ENCODE results near the gene CTSO. TPM values are rescaled to one million over a fixed set of nuclear protein-coding genes. Genes with fewer than 3 reads are reported as not detected.

Gene CTSO
- total RNA-seq, 1 experiment from 2014 or later, result 0.81 TPM

DNA sequence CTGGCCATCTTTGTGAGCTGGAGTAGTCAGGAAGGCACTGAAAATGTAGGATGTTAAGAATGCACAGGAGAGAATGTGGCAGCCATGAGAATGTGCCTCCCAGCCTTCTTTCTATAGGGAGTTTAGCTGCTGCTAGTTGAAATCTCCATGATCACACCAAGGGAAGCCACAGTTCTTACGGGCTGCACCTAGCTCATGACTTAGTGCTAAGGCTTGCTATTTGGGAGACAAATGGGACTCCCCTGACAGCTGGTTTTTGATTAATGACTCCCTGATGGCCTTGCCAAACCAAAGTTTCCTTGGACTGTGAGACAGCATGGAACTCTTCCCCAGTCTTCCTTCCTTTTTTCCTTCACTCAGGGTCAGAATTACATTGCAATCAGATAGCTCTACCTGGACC, 9.2 kb downstream of the CTSO start:
- Histone ChIP-seq H2BK5ac (ENCODE audit: insufficient read length, low read length) (no peak overlapping the region), H4K20me1 (ENCODE audit: control insufficient read depth, insufficient read depth, insufficient read length) (no peaks in the 10 kb centered on the region)

More for the DNA sequence above, 9.2 kb downstream of the CTSO start:
- TF ChIP-seq, protein P1, sequence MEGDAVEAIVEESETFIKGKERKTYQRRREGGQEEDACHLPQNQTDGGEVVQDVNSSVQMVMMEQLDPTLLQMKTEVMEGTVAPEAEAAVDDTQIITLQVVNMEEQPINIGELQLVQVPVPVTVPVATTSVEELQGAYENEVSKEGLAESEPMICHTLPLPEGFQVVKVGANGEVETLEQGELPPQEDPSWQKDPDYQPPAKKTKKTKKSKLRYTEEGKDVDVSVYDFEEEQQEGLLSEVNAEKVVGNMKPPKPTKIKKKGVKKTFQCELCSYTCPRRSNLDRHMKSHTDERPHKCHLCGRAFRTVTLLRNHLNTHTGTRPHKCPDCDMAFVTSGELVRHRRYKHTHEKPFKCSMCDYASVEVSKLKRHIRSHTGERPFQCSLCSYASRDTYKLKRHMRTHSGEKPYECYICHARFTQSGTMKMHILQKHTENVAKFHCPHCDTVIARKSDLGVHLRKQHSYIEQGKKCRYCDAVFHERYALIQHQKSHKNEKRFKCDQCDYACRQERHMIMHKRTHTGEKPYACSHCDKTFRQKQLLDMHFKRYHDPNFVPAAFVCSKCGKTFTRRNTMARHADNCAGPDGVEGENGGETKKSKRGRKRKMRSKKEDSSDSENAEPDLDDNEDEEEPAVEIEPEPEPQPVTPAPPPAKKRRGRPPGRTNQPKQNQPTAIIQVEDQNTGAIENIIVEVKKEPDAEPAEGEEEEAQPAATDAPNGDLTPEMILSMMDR (conservative IDR thresholded peaks at IDR 0.05), result no peak
- Histone ChIP-seq H3K79me1 (ENCODE audit: insufficient read depth, low read depth, low read length, poor library complexity, severe bottlenecking) (no peaks in the 10 kb centered on the region), H3K79me2 (ENCODE audit: insufficient read depth, low read length) (no peaks in the 10 kb centered on the region), H3K9me3 (ENCODE audit: control insufficient read depth, low read depth, low read length) (no peaks in the 10 kb centered on the region), H3K4me2 (ENCODE audit: insufficient read depth, insufficient read length, low read length) (no peak overlapping the region), H3K4ac (ENCODE audit: low read depth, low read length) (no peak overlapping the region), H2BK15ac (ENCODE audit: low read depth, low read length) (no peak overlapping the region), H3K14ac (ENCODE audit: insufficient read depth, low read length) (no peak overlapping the region), H3K23me2 (ENCODE audit: insufficient read length, low read depth, low read length, poor library complexity, severe bottlenecking) (no peaks in the 10 kb centered on the region), H3K56ac (ENCODE audit: insufficient read length, low read depth, low read length) (no peak overlapping the region), H2BK12ac (ENCODE audit: insufficient read length, low read depth, low read length) (no peak overlapping the region), H3K18ac (ENCODE audit: insufficient read length, low read depth, low read length) (no peak overlapping the region), H4K91ac (ENCODE audit: insufficient read length, low read depth, low read length) (no peak overlapping the region), H4K5ac (ENCODE audit: insufficient read length, low read depth, low read length) (no peak overlapping the region), H4K8ac (replicated peaks; ENCODE audit: insufficient read length, low read depth, low read length) (no peak overlapping the region), H3T11ph (ENCODE audit: low read length) (no peak overlapping the region), H3K9ac (ENCODE audit: extremely low read depth, insufficient read length, low read length) (no peak overlapping the region), H3K23ac (ENCODE audit: insufficient read length, low read depth, low read length) (no peak overlapping the region), H2AK5ac (ENCODE audit: insufficient read length, low read length) (no peak overlapping the region), H2AFZ (ENCODE audit: low read length) (no peak overlapping the region), H3K27ac (ENCODE audit: insufficient read length, low read depth, low read length) (no peak overlapping the region), H2BK20ac (ENCODE audit: low read depth, low read length, poor library complexity, severe bottlenecking) (no peak overlapping the region), H3K4me1 (ENCODE audit: insufficient read depth, low read length) (no peaks in the 10 kb centered on the region), H3K27me3 (ENCODE audit: insufficient read depth, low read length) (no peaks in the 10 kb centered on the region), H2BK120ac (ENCODE audit: low read depth, low read length, poor library complexity, severe bottlenecking) (no peak overlapping the region)
- H3K27me3 Mint-ChIP-seq (ENCODE audit: low read depth), result no peaks in the 10 kb centered on the region
- DNase-seq, result no peak
- no peaks in the 10 kb centered on the region for H3K9me3 Mint-ChIP-seq
- H3K4me1 Mint-ChIP-seq, result no peaks in the 10 kb centered on the region
- H3K4me3 Mint-ChIP-seq, result no peak overlapping the region
- H3K36me3 Mint-ChIP-seq (ENCODE audit: insufficient read depth in 1 of 3, low read depth in 3 of 3), result no peaks in the 10 kb centered on the region
- WGBS (ENCODE audit: extremely low coverage, insufficient read length, low lambda C conversion rate), result no CpG with 5 or more reads among the region's 1 CpG
- no peak overlapping the region for H3K27ac Mint-ChIP-seq

Data from H9 (cell line).